GOT3 (cell line): ENCODE data around the gene MORC4.

Source experiments
- DNase-seq: peaks from one replicate; lab custom pipeline; 2025; ENCODE audit warnings: mixed read lengths; lab: John Stamatoyannopoulos, UW

The MORC4 gene

GRCh38 chrX:106905064-106905708, 94.8 kb downstream of the MORC4 start:
- no peak for DNase-seq

DNA sequence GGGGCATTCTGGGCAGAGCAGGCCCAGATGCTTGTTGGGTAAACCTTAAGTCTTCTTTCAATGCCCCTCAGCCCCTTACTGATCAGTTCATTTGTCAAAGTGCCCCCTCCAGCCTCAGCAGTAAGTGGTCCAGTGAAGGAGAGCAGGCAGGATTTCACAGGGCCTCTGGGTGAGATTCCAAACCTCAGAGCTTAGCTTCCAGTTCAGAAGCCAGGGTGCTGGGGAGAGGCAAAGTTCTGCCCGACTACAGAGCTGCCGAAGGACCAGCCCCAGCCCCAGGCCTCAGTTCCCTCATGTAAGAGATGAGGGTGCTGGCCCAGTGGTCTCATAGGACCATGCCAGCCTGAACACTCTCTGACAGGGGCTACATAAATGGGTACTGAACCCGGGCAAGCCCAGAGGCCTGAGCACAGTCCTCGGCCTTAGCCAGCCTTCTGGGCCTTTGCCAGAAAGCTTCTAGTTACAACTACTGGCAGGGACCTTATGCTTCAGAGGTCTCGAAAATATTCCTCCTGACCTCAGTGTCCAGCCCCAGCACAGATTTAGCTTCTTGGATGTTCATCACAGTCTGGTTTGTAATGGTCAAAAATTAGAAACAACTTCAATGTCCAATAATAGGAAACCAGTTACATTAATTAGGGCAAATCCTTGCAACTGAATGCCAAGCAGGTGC, 96.0 kb downstream of the MORC4 start:
- no peak for DNase-seq

- DNase-seq = no peak
Measured at GRCh38 chrX:106903291-106903824, 96.7 kb downstream of the MORC4 start, which contains the start of gene RIPPLY1. Gene RIPPLY1 (minus strand): TSS chrX:106903341. CDS start chrX:106903287, 54 bp downstream.

DNA sequence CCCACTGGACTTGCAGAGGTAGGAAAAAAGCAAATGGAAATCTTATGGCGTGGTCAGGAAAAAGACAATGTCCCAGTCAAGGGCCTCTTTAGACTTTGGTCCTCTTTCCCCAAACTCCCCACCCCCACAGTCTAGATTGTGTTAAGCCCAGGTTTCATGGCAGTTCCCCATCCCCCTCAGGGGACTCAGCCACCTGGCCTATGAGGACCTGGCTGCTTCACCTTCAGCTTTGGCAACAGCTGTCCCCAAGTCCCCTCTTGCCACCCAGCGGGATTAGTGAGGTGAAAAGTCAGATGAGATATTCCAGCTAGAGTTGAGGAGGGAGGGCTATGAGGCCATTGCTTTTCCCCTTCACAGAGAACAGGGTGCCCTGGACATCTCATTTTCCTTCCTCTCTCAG, 97.3 kb downstream of the MORC4 start:
- DNase-seq = no peak

DNA sequence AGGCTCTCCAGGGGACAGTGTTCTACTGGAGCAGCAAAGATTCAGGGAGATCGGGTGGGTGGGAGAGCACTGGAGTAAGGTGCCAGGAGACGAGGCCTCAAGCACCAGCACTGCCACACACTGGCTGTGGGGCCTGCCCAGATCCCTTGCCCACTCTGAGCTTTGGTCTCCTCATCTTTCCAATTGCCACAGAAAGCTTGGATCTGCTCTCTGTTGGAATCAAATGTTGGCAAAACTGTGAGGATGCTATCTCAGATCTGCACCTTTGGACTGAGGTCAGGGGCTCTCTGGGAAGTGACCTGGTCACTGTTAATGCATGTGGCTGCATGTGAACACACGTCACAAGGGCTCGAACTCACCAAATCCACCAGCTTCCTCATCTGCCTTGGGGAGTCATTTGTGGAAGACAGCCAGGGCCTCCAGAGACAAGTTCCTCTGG, 98.2 kb downstream of the MORC4 start:
- DNase-seq = no peak

DNA sequence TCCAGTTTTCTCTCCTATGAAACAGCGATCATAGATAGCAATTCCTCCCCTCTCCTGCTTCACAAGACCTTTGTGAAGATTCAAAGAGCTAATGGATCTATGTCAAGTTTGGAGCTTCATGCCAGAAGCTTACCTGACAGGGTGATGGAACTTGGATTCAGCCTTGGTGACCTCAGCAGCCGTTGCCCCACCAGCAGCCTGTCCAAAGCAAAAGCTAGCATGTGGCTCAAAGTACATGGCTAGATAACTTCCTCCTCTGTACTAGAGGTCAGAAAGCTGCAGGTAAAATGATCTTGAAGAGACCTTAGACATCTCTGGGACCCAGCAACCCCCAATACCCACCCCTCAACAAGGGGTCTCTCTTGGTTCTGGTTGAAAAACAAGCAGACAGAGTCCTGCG, 98.7 kb downstream of the MORC4 start:
- DNase-seq = no peak

DNA sequence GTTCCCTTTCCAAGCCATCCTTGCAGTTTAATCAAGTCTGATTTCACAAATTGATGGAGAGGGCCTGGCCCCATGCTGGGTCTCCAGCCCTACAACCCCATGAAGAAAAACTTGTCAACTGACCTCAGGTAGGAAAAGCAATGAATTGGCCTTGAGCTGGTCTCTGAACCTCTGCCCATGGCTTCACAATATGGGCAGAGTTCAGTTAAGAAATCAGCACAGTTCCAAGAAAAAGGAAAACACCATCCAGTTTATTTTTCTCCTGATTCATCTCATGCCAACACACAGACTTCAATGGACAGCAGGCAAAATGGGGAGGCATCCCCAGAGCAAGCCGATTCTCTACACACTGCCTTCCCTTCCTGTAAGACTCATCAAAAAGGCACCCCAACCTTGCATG, 100.2 kb downstream of the MORC4 start:
- no peak for DNase-seq

DNA sequence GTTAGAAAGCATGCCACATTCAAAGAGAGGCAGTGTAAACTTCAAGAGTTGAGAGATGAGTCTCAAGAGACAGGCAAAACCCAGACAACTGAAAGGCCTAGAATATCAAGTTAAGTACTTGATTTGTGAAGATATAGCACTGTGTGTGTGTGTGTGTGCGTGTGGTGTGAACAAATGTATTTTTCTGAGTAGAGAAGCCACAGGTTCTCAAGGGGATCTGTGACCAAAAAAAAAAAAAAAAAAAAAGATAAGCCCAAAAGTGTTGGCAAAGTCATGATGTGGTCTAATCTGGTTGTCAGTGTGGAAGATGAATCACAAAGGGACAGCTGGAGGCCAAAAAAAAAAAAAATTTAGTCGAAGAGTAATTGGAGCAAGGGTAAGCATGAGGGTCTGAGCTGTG, 100.7 kb downstream of the MORC4 start:
- DNase-seq = no peak

DNA sequence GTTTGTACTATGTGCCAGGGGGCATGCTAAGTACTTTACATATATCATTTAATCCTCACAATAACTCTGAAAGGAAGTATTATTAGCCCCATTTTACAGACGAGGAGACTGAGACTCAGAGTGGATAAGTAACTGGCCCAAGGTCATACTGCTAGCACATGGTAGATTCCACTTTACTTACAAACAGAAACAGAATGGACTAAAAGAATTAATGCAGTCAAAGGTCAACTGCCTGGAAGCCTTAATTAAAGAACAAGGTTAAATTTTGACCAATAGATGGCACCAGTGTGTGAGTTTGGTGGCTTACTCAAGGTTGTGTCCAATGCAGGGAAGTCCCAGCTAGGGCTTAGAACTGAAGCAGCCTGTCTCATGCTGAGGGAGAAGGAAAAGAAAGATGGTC, 101.5 kb downstream of the MORC4 start:
- no peak for DNase-seq

DNA sequence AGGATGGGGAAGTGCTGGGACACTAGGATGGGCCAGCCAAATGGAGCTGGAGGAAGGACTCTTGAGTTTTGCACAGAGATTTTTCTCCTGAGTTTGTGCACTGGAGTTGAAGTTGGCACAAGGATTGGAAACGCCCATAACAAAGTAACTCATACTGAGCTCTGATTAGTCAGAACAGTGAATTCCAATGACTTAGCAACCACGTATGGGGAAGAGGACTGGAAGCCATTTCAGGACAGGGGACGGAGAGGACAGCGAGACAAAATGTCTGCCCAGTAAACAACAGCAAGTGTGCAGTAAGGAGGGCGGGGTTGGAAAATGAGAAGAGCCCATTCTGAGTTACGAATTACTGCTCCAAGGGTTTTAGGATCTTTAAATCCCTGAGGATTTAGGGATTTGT, 102.8 kb downstream of the MORC4 start:
- DNase-seq = no peak

GRCh38 chrX:106894978-106895452, 105.0 kb downstream of the MORC4 start:
- no peak for DNase-seq

DNA sequence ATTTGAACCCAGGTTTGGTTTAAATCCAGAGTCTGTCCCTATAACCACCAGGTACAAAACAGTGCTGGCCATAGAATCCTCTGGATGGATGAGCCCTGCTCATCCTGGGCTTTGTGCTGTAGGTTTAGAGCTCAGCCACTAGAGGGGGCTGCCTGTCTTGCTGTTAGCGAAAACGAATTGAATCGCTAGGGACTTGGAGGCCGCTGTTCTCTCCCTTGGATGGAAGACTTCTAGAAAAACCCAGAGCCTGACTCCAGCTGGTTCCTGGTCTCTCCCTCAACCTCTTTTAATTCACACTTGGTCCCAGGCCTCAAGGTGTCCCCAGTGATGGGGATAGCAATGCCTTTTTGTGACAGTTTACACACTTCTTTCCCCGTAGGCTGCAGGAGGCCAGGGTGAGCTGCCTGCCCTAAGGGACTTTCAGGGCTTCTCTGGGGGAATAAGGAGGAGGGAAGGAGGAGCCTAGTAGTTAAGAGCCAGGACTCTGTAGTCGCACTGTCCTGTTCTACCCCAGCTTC, 105.6 kb downstream of the MORC4 start:
- DNase-seq = no peak

- no peak for DNase-seq
Measured at GRCh38 chrX:106891762-106892460, 108.1 kb downstream of the MORC4 start.
